HEK293T (cell line): Measurements from ENCODE around the gene CDHR2.
A peak's percentile ranks its signal among the peaks of the same experiment; 100 is the strongest.

ENCODE experiments used
- CTCF ChIA-PET: fragments of 350-600 bp; formaldehyde crosslinking; extraction: SDS; loops from one replicate; lab custom pipeline; 2021; ENCODE audit warnings: antibody characterized with exemption, inconsistent platforms; lab: Yijun Ruan, JAX
- POLR2A ChIA-PET: fragments of 350-600 bp; formaldehyde crosslinking; extraction: SDS; loops from one replicate; lab custom pipeline; 2020; ENCODE audit warnings: antibody characterized with exemption, inconsistent platforms; lab: Yijun Ruan, JAX
- DNase-seq: peaks from one replicate; pipeline ENCODE4 v3.0.0; 2012; ENCODE audit warnings: mixed read lengths; ENCODE audit errors: extremely low spot score
- ARNT ChIP-seq: fragments of 450-650 bp; IDR thresholded peaks from 2 replicates; pipeline ENCODE4 v1.6.1; 2017; ENCODE audit warnings: mild to moderate bottlenecking
- BHLHE40 ChIP-seq: fragments of 450-650 bp; IDR thresholded peaks from 2 replicates; pipeline ENCODE4 v1.6.1; 2016; ENCODE audit warnings: mild to moderate bottlenecking, moderate library complexity, borderline replicate concordance
- CTBP1 ChIP-seq: fragments of 450-650 bp; IDR thresholded peaks from 2 replicates; pipeline ENCODE4 v1.6.1; 2016; ENCODE audit warnings: borderline replicate concordance
- ELF4 ChIP-seq: fragments of 450-650 bp; IDR thresholded peaks from 2 replicates; pipeline ENCODE4 v1.6.1; 2017; ENCODE audit warnings: antibody characterized with exemption
- FOXA1 ChIP-seq: fragments of 450-650 bp; IDR thresholded peaks from 2 replicates; pipeline ENCODE4 v1.6.1; 2016; ENCODE audit warnings: mild to moderate bottlenecking
- FOXK2 ChIP-seq: fragments of 450-650 bp; IDR thresholded peaks from 2 replicates; pipeline ENCODE4 v1.6.1; 2016; ENCODE audit warnings: mild to moderate bottlenecking
- FOXM1 ChIP-seq: fragments of 450-650 bp; IDR thresholded peaks from 2 replicates; pipeline ENCODE4 v1.6.1; 2017; ENCODE audit warnings: mild to moderate bottlenecking, borderline replicate concordance
- HDGF ChIP-seq: fragments of 450-650 bp; IDR thresholded peaks from 2 replicates; pipeline ENCODE4 v1.6.1; 2017; ENCODE audit warnings: antibody characterized with exemption, borderline replicate concordance
- L3MBTL2 ChIP-seq: fragments of 450-650 bp; conservative IDR thresholded peaks from 2 replicates; pipeline ENCODE4 v1.6.1; 2016; ENCODE audit warnings: mild to moderate bottlenecking
- LEF1 ChIP-seq: fragments of 450-650 bp; IDR thresholded peaks from 2 replicates; pipeline ENCODE4 v1.6.1; 2017; ENCODE audit warnings: mild to moderate bottlenecking, borderline replicate concordance
- NFRKB ChIP-seq: fragments of 450-650 bp; IDR thresholded peaks from 2 replicates; pipeline ENCODE4 v1.6.1; 2016; ENCODE audit warnings: mild to moderate bottlenecking, moderate library complexity
- PKNOX1 ChIP-seq: fragments of 450-650 bp; IDR thresholded peaks from 2 replicates; pipeline ENCODE4 v1.6.1; 2016
- SP1 ChIP-seq: fragments of 450-650 bp; IDR thresholded peaks from 2 replicates; pipeline ENCODE4 v1.6.1; 2017
- SUZ12 ChIP-seq: fragments of 450-650 bp; IDR thresholded peaks from 2 replicates; pipeline ENCODE4 v1.6.1; 2016; ENCODE audit warnings: mild to moderate bottlenecking
- TARDBP ChIP-seq: fragments of 450-650 bp; IDR thresholded peaks from 2 replicates; pipeline ENCODE4 v1.6.1; 2016
- ZNF384 ChIP-seq: fragments of 450-650 bp; IDR thresholded peaks from 2 replicates; pipeline ENCODE4 v1.6.1; 2016

CDHR2 gene

GRCh38 chr5:176603091-176603490 lies 53.9 kb downstream of the CDHR2 start:
- no peak for TF ChIP-seq NFRKB
- no peak for TF ChIP-seq SUZ12
- no peak for TF ChIP-seq CTBP1
- no peak for TF ChIP-seq ELF4
- TF ChIP-seq PKNOX1 = no peak
- no peak for TF ChIP-seq SP1
- TF ChIP-seq HDGF = no peak
- no peak for TF ChIP-seq ARNT
- no peak for TF ChIP-seq FOXA1
- no peak for DNase-seq
- POLR2A ChIA-PET = no interaction called here
- CTCF ChIA-PET = no interaction called here

GRCh38 chr5:176606032-176606431 lies 56.9 kb downstream of the CDHR2 start:
- DNase-seq = no peak
- POLR2A ChIA-PET = interaction anchor here (1.4 to 1.7 kb wide), 2 partner anchors 41 to 69 kb away, joined by 3 to 7 read pairs; partner anchors contain the start of genes RNF44 and TSPAN17
- CTCF ChIA-PET = interaction anchor here (0.9 kb wide), 1 partner anchor 55 kb away, joined by 4 read pairs; no protein-coding TSS in a partner anchor
- TF ChIP-seq FOXK2 (no peak), SP1 (no peak), ARNT (no peak), ZNF384 (no peak), BHLHE40 (no peak), ELF4 (no peak), L3MBTL2 (no peak), NFRKB (no peak), CTBP1 (no peak), FOXA1 (no peak), SUZ12 (no peak), TARDBP (no peak), HDGF (no peak), PKNOX1 (no peak), LEF1 (no peak), FOXM1 (no peak)

- ChIA-PET CTCF (interaction anchor here (0.6 kb wide), 1 partner anchor 69 kb away, joined by 3 read pairs; no protein-coding TSS in a partner anchor), POLR2A (interaction anchor here (1.4 to 1.7 kb wide), 2 partner anchors 40 to 70 kb away, joined by 3 to 7 read pairs; partner anchors contain the start of genes RNF44 and TSPAN17)
- DNase-seq = no peak
- TF ChIP-seq L3MBTL2 = no peak
- no peak for TF ChIP-seq NFRKB
These were observed 57.7 kb downstream of the CDHR2 start for GRCh38 chr5:176606875-176607274.

- ChIA-PET POLR2A (interaction anchor here (1.2 kb wide), 1 partner anchor 13 kb away, joined by 3 read pairs; no protein-coding TSS in a partner anchor), CTCF (interaction anchor here (0.6 kb wide), 1 partner anchor 885 kb away, joined by 3 read pairs; no protein-coding TSS in a partner anchor)
- no peak for DNase-seq
- TF ChIP-seq LEF1 (no peak), TARDBP (no peak), SUZ12 (no peak), CTBP1 (no peak), SP1 (no peak), FOXA1 (no peak), ARNT (no peak), HDGF (no peak), ELF4 (no peak), BHLHE40 (no peak), L3MBTL2 (no peak)
These were observed 59.1 kb downstream of the CDHR2 start for GRCh38 chr5:176608142-176608705.

GRCh38 chr5:176608937-176609723 lies 60.0 kb downstream of the CDHR2 start:
- TF ChIP-seq ARNT = no peak
- CTCF ChIA-PET = no interaction called here
- POLR2A ChIA-PET = interaction anchor here (0.9 to 1.4 kb wide), 6 partner anchors 13 to 39 kb away, joined by 3 read pairs; partner anchors contain the start of genes EIF4E1B, SNCB and TSPAN17
- no peak for DNase-seq

GRCh38 chr5:176609724-176610434 lies 60.7 kb downstream of the CDHR2 start, which contains the start of gene GPRIN1:
GPRIN1 (minus strand) TSS chr5:176610156; CDS start chr5:176599834, 10,322 bp downstream.
- TF ChIP-seq L3MBTL2 (0 out of 2 replicates have a peak, but pooled peaks have one; percentile 70), HDGF (no peak), FOXM1 (0 out of 2 replicates have a peak, but pooled peaks have one; percentile 55), ARNT (0 out of 2 replicates have a peak, but pooled peaks have one; percentile 25), SP1 (no peak), PKNOX1 (no peak)
- DNase-seq = peak; percentile 99
- POLR2A ChIA-PET = interaction anchor here (0.9 to 1.4 kb wide), 5 partner anchors 20 to 38 kb away, joined by 3 read pairs; partner anchors contain the start of genes EIF4E1B, SNCB and TSPAN17
- CTCF ChIA-PET = interaction anchor here (0.6 kb wide), 1 partner anchor 15 kb away, joined by 3 read pairs; no protein-coding TSS in a partner anchor
